GM21515 (cell line): Measurements from ENCODE around the gene TBCD.

ENCODE experiments used
- ATAC-seq: cut with Tn5 transposase; IDR thresholded peaks from one replicate; pipeline ENCODE4 v1.9.1; 2021; ENCODE audit not compliant: unreplicated experiment

TBCD gene

DNA sequence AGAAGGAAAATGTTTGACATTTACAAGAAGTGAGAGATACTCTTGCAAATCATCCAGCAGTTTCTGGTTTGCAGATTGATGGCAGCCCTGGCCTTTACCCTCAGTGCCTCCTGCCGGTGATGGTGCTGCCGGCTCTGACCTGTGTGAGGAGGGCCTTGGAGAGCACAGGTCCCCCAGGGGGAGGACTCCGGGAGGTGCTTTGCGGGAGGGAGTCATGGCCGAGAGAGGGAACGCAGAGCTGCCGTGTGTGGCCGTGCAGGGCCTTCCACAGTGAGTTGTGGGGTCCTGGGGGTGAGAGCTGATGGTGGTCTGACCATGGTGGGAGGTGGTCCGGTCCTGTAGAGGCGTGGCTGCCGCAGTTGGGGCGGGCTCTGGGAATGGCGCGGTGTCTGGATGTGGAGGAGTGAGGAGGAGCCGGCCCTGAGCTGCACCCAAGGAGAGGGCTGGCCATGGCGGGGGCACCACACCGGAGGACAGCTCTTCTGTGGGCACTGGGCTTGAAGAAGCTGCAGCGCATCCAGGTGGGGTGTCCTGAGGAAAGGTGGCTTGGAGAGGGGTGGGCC lies 116.0 kb downstream of the TBCD start:
- ATAC-seq = no peak

DNA sequence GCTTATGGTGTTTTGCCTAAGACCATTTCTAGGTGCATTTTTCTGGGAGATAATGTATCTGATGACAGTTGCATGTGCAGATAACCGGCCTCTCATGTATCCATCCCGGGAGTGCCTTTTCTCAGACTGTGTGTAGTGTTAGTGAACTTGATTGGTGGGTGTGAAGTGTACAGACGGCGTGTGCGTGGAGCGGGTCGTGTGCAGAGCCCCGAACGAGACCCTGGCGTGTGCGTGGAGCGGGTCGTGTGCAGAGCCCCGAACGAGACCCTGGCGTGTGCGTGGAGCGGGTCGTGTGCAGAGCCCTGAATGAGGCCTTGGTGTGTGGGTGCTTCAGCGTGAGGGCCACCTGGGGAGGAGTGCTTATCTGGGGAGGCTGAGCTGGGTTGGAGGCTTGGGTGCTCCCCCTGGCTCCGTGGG lies 116.9 kb downstream of the TBCD start:
- ATAC-seq = no peak

DNA sequence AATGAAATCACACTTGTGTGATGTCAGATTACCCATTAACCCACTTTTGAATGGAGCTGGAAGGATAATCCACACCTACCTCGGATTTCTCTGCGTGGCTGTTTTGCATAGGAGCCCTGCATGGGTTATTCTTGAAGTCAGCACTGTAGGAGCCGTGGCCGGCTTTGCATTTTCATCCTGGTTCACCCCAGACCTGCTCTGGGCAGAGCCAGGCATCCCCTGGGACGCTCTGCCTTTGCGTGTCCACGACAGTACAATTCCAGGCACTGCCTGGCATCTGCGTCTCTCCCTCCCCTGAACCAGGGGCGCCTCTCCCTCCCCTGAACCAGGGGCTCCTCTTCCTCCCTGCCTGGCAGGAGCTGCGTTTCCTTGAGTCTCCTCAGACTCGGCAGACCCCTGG lies 117.7 kb downstream of the TBCD start:
- ATAC-seq = no peak

DNA sequence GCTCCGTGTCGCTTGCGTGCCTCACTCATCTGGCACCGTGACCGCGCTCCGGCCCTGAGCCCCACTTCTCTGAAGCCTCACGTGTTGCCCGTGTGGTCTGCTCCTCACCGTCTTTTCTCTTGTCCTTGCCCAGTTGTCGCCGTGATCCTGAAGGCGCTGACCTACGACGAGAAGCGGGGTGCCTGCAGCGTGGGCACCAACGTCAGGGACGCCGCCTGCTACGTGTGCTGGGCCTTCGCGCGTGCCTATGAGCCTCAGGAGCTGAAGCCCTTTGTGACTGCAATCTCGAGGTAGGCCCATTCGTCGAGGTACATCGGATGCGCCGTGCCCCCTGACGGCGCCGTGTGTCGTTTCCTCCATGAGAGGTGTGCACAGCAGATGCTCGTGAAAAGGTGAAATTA lies 118.2 kb downstream of the TBCD start:
- no peak for ATAC-seq

DNA sequence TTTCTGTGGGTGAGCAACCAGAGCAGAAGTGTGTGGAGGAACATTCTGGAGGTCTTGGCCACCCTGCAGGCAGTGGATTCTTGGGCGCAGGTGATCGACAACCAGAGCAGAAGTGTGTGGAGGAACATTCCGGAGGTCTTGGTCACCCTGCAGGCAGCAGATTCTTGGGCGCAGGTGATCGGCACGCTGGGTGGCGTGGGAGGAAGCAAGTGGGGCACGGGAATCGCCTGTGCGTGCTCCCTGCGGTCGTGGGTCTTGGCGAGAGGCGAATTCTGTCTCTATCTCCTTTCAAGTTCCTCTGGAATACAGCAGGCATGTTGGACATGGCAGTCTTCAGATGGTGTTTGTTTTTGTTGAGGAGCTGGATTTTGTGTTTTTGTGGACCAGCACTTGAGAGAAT lies 118.7 kb downstream of the TBCD start:
- ATAC-seq = no peak

DNA sequence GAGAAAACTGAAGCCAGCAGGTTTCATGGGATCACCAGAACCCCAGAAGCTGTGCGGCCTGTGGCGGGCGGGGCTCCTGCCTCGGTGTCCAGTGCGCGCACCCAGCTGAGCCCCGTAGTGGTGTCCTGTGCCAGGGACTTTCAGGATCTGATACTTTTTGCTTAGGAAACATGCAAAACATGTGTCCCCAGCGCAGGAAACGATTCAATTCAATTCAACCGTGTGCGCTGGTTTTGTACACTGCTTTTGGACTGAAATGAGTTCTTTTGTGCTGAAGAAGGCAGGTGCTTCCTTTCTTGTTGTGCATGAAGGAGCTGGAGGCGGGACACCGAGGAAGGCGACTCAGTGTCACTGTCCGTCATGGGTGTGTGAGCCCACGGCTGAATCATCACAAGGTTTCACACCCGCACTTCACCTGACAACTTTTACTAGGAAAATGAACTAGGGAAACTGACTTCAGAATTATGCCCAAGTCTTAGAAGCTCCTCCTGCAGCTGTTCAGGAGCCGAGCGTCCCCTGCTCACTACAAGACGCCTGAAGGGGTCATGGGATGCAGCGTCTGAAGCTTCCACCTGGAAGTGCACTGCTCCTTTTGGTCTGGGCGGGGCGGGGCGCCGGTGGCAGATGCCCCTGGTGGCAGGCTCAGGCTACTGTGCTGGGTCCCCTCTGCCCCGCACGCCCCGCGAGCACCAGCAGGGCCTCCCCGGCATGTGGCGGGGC lies 119.4 kb downstream of the TBCD start:
- peak; percentile 62 for ATAC-seq

DNA sequence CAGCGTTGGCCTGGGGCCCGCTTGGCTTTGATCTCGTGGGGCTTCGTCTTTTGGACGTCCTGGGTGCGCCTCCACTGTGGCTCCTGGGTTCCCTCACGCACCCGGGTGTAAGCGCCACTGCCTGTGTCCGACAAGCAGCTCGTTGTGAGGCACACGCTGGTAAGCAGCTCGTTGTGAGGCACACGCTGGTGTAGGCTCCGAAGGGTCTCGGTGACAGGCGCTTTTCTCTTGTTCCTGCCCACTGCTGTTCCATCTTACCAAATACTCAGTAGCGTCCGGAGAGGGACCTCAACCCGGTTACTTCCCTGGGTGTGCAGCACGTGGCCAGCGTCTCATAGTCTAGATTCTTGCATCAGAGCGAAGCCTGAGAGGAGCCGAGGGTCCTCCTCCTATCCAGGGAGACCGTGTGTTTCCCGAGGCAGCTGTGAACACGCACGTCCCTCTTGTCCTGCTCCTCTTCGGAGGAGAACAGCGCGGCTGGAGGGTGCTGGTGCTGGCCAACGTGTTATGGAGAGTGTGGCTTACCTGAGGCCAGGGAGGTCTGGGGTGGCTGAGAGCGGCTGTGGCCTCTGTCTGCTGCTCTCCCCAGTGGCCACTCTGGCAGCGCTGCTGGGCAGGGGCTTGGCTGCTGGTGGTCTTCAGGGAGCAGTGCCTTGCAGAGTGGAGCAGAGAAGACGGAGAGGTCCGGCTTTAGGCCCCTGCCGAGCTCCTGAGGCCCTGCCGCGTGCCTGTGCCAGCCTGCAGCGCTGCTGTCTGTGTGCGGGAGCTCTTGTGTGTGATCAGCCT lies 120.1 kb downstream of the TBCD start:
- no peak for ATAC-seq

DNA sequence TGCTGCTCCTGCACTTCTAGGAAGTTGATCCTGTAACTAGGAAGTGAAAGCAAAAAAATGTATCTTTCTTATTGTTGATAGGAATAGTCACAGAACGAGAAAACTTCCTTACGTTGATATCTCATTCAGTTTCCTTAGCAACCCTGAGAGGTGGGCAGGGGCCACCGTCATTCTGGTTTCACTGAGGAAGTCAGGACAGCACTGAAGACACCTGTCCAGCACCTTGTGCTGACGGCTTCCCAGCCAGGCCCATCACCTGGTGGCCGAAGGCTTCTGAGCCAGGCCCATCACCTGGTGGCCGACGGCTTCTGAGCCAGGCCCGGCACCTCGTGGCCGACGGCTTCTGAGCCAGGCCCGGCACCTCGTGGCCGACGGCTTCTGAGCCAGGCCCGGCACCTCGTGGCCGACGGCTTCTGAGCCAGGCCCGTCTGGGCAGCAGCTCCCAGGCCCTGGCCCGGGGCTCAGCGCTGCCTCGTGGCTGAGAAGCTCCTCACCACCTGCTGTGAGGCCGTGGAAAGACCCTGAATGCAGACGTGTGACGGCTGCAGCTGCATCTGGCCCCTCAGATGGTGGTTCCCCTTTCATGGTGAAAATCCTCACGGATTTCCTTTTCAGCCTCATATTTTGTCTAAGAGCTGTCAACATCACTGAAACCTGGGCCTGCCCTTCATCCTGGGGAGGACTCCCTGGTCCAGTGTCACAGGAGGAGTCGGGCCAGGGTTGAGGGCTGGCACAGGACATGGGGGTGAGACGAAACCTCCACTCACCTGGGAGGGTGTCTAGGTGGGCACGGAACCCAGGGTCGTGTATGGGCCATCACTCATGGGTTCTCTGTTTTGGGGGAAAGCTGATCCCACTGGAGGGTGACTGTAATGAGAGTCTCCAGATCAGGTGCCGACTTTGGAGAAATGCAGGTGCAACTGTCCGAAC lies 121.0 kb downstream of the TBCD start:
- ATAC-seq = no peak

DNA sequence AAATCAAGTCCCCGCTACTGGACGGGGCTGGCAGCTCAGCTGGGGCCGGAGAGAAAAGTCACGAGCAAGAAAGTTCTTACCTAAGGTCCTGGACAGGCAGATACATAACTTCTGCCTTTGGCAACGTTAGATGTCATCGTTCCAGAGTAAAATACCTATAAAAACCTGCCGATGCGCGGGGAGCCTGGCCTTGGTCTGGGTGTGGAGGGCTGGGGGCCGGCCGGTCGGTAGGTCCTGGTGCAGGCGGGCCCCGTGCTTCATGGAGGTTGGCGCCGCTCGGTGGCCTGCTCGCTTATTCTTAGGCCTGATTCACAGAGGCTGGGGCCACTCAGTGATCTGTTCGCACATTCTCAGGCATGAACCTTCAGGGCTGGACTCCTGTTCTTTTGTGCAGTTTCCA lies 121.7 kb downstream of the TBCD start:
- ATAC-seq = no peak

DNA sequence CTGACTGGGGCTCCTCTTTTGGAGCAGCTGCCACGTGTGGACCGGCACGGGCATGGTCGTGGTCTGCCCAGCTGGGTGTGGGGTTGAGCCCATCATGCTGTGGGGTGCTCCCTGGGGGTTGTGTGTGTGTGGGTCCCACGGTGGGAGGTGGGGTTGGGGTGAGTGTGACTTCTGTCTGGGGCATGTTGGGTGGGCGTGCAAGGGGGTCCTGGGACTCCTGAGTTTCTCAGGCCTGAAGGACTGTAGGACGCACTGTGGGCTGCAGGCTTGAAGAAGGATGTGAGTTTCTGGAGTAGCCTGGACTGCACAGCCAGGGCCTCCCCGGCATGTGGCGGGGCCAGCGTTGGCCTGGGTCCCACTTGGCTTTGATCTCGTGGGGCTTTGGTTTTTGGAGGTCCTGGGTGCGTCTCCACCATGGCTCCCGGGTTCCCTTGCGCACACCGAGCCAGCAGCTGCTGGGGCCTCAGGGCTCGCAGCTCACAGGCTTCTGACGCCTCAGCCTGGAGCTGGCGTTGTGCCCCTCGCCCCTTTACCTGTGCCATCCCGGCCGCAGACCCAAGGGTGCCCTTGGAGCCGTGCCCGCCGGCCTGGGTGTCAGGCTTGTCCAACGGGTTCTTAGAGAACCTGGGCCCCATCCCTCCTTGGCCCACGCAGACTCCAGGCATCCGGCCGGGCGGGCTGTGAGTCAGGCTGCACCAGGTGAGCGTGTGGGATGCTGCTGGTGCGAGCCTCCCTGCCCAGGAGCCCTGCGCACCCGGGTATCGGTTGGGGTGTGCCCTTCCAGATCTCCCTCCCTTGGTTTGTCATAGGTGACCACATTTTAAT lies 122.4 kb downstream of the TBCD start:
- ATAC-seq = no peak

DNA sequence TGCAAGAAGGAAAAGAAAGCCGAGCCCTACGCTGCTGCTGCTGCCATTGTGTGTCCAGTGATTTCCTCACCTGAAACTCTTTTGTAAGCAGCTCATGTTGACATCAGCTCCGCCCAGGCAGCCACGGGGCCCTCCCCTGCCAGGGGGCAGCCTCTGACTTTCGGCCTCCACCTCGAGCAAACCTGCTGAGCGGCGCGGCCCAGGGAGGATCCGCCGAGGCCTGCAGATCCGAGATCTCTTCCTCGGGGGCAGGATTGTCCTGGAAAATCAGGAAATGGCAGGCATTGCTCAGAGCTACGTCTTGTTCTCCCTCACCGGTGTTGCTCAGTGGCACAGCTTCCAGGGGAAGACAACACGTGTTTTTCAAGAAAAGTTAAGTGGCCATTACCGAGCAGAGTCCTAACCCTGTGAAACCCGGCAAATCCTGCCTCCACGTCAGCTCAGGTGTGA lies 123.6 kb downstream of the TBCD start:
- no peak for ATAC-seq

DNA sequence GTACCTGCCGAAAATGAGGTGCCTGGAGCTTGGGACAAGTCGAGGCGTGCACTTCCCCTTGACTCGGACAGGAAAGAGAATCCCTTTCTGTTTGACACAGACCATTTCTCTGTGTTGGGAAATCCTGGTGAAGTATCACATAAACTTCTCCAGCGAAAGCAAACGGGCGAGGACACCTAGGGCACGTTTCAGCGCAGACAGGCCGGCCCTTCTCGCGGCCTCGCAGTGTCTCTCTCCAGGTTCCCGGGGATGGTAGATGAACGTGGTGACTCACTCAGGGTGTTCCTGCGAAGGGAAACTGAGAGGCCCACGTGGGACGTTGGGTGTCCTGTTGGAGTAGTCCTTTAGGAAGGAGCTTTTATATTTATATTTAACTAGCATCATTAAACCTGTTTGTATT lies 124.3 kb downstream of the TBCD start:
- ATAC-seq = no peak

DNA sequence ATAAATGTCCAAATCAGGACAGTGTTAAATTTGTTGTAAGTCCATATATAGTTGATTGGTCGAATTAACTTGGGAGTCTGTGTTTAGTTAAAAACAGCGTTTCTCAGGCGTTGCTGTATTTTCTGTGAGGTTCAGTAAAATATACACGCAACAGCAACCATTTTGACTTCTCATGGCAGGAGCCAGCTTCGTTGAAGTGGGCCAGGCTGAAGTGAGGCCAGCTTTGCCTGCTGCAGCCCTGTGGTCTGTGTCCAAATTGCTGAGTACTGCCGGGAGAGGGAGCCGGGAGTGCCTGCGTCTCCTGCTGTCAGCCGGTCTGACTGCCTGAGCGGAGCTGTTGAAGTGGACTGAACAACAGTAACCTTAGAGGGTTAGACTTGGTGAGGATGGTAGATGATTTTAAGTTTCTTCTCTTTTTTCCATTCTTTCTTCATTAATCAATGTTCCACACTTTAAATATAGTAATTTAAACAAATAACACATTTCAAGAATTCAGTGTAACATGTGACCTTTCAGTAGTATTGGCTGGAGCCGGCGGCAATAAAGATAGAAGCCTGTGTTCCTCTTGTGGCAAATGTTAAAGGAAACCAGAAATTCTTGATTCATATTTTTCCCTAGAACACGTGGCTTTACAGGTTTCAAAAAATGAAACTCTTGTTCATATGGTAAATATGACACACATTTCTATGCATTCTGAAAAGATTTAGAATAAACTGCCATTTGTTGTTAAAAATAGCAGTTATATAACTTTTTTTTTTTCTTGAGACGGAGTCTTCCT lies 124.9 kb downstream of the TBCD start:
- ATAC-seq = no peak

DNA sequence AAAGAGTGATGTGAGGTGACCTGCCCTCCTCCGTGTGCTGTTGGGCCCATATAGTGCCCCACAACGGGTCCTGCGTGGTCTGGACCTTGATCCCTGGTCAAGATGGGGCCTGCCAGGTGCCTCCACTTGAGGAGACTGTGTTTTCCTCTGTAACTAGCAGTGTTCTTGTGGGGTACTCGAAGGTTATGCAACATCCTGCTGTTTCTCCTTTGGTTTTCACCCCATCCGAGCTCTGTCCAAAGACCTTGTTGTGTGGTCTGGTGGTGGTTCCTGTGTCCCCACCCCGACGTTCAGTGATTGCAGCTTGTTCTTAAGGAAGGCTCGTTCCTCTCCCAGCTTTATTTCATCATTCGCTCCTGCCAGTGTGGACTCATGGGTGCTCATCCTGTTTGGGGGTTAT lies 126.7 kb downstream of the TBCD start:
- ATAC-seq = no peak

DNA sequence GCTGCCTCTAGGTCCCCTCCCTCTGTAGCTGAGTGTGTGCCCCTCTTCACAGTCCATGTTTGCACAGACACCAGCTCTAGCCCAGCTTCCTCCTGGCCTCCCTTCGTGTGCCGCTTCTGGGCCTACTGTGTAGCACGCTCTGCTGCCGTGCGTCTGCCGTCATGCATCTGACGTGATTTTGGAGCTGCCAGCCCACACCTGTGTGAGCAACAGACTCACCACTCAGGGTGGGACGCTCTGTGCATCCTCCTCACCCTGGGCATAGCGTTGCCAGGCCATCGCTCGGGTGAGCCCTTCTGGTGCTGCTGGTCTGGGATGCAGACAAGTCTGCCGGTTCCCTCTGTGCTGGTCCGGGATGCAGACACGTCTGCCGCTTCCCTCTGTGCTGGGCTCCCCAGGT lies 127.4 kb downstream of the TBCD start:
- ATAC-seq = no peak

DNA sequence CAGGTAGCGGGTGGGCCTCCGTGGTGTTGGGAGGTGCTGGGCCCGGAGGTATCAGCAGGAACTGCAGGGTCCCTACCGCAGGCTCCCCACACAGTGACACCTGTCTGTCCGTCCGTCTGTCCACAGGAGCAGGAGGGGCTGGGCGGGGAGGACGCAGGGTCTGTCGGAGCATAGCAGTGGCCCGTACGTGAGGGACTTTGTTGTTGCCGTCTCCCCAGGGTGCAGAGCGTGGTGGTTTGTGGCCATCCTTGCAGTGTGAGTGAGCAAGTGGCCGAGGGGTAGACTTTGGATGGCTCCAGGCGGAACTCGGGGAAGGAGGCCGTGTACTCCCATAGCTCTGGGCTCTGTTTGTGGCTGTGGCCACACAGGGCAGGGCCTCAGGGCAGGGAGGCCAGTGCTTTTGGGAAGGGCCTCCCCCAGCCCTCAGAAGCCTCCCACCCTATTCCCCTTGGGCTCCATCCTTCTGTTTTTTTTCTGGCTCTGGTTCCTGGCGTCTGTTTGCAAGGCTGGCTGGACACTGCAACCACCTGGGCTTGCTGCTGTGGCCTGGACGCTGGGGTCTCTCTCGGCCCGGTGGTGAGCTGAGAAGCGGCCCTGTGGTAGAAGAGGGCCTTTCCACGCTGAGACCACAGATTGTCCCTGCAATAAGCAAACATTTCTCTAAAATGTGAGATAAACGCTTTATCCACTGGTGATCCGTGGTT lies 128.9 kb downstream of the TBCD start:
- no peak for ATAC-seq

DNA sequence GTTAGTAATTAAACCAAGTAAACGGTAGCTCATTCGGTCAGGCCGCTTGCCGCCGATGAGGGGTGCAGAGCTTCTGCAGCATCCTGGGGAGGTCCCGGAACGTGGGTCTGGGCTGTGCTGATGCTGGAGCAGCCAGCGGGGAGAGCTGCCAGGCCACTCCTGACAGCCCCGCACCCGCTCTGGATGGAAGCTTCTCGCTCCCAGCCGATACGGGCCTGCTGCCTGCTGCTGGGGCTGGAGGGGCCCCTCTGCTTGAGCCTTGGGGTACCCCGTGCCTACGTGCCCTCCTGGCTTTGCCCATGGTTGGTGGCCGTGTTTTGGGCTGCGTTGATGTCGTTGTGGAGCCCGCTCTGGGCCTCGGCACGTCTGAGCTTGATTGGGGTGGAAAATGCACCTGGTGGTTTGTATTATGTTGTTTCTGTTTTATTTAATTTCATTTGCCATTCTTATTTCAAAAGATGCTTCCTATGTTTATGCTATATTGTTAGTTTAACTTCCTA lies 129.5 kb downstream of the TBCD start:
- no peak for ATAC-seq

DNA sequence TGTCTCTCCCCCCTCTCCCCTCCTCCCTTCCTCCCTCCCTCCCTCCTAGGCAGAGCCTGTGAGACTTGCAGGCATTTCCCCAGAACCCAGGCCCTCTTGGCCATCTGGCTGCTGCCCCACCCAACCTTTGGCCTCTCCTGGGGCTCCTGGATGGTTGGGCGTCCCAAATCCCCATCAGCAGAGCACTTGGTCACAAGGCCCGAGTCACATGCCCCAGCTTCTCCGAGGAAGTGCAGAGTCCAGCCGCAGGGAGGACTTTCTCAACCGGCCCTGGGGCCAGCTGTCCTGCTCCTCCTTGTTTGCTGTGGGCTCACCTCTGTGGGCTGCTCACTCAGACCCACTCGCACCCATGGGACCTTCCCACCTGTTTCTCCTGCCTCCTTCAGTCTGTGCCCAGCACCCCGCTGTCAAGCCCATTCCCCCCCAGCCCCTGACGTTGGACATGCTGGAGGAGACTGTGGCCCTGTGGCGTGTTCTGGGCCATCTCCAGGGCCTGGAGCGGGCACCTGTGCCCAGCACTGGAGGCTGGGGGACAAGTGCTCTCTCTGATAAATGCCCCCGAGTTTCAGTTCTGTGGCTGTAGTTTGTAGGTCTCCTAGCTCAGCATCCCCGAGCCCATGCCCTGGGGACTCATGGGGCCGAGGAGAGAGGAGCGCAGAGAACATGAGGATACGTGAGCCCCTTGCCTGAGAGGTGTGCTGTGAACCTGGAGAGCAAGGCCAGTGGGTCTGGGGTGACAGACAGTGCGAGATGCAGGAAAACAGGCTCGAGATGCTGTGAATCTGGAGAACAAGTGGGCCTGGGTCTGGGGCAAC lies 130.2 kb downstream of the TBCD start:
- ATAC-seq = no peak
